IPS DF 19.7 (cell line): ENCODE data around the gene TNRC6A.
"Not testable (repeated sequence)": the region's sequence is repeated elsewhere in the genome, so short reads cannot be mapped to it uniquely, and the experiment has no call there.

Experiments
- DNase-seq: peaks from one replicate; pipeline ENCODE4 v3.0.0-alpha.2; 2013; ENCODE audit warnings: low read depth, low spot score

The TNRC6A gene

DNA sequence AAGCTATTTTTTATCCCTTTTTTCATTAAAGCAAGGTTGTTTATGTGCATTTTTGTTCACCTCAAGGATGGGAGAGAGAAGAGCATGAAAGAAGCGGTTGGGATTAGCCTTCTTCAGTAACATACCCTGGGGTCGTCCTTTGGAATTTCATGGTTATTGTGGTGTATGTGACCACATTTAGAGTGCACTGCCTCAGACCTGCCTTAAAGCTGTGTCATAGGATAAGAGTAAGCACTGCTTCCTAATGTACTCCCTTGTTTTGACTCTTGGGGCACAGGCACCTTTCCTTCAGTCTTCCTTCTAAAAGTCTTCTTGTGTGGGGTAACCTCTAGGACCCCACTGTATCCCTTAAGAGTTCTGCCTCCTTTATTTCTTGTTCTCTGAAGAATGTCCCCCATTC is 28.9 kb downstream of the TNRC6A start:
- no peak for DNase-seq

DNA sequence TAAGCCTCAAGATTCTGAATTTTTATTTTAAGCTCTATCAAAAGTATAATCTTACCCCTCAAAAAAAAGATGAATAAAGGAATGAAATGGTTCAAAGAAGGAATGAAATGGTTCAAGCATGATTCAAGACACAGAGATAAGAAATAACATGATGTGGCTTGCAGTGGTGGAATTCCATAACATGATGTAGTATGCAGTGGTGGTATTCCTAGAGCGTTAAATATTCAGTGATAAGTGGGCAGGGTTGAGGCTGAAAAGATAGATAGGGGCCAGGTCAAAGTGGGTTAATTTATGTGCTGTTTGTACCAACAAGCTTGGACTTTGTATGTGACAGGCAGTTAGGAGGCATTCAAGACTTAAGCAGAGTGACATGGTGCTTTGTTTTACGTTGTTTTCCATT is 29.6 kb downstream of the TNRC6A start:
- no peak for DNase-seq

DNA sequence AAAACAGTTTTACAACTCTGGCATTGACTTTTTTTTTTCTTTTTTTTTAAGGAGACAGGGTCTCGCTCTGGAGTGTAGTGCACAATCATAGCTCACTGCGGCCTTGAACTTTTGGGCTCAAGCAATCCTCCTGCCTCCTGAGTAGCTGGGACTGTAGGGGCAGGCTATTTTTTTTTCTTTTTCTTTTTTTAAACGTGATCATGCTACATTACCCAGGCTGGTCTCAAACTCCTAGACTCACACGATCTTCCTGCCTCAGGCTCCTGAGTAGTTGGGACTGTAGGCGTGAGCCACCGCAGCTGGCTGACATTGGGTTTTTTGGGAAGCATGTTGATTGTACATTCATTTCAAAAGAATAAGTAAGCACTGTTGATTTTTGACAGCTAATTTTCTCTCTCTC is 32.1 kb downstream of the TNRC6A start:
- no peak for DNase-seq

DNA sequence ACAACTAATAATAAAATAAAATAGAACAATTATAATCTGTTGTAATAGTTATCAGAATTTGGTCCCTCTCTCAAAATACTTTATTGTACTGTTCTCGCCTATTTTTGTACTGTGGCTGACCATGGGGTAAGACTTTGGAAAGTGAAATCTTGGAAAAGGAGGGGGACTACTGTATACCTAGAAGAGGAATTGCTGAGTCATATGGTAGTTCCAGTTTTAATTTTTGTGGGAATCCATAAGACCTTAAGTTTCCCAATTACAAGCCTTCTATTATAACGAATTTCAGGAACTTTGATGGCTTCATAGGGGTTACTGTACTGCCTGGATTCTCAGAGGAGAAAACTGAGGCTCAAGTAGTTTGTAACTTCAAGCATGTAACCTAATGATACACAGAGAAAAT is 35.5 kb downstream of the TNRC6A start:
- no peak for DNase-seq

DNA sequence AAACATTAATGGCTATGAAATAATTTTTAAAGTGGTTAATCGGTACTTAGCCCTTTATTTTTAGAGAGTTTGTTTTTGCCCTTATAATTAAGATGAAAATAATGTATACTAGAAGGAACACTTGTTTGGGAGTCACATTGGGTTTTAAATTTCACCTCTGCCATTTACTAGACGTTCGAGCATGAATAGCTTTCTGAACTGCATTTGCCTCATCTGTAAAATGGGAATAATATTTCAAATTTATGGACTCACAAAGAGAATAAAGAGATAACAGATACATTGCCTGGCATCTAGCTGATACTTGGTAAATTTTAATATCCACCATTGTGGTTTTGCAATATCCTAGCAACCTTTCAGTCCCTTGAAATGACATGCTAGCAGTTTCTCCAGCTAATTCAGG is 36.6 kb downstream of the TNRC6A start:
- DNase-seq, result no peak

DNA sequence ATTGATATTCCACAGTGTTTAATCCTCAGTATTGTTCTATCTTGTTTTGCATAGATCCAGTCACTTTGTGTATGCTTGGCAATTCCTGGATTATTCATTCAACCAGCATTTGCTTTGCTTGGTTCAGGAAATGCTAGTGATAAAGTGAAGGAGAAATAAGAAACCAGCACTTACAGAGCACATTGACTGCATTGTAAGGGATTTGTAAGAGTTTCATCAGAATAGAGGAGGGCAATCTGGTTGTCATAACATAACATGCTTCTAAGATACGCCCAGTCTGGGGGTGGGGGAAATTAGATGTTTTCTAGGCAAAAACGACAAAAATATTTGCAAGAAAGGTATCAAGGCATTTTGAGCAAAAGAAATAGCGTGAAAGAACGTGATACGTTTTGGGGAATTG is 40.4 kb downstream of the TNRC6A start:
- DNase-seq, result no peak

DNA sequence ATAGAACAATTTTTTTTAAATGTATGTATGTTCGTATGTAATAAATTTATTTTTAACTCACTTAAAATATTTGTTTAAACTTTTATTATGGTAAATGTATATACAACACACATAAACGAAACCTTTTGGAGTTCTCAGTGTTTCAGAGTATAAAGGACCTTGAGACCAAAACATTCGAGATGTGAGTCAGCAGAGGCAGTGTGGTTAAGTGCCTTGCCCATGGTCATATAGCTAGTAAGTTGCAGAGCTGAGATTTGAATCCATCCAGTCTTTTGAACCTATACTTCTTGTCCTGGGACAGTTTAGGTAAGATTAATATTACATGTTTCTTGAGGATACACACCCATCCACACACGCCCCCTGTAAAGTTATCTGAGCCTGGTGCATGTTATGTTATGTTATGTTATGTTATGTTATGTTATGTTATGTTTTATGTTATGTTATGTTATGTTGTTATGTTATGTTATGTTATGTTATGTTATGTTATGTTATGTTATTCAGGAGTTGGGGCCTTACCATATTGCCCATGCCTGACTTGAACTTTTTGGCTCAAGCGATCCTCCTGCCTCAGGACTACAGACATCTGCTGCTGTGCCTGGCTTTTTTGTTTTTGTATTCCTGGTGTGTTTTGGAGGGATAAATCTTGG is 41.8 kb downstream of the TNRC6A start:
- no peak for DNase-seq

DNA sequence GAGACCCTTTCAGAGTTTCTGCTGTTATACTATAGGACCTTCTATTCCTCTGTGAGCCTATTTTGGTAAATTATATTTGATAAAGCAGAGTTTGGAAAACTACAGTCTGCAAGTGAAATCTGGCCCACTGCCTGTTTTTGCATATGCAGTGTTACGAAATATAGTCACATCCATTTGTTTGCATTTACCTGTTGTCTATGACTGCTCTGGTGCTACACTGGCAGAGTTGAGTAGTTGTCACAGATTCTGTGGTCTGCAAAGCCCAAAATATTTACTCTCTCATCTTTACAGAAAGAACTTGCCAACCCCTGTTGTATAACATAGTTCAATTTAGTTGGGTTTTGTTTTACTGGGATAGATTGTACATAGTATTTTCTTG is 42.3 kb downstream of the TNRC6A start:
- DNase-seq, result no peak

DNA sequence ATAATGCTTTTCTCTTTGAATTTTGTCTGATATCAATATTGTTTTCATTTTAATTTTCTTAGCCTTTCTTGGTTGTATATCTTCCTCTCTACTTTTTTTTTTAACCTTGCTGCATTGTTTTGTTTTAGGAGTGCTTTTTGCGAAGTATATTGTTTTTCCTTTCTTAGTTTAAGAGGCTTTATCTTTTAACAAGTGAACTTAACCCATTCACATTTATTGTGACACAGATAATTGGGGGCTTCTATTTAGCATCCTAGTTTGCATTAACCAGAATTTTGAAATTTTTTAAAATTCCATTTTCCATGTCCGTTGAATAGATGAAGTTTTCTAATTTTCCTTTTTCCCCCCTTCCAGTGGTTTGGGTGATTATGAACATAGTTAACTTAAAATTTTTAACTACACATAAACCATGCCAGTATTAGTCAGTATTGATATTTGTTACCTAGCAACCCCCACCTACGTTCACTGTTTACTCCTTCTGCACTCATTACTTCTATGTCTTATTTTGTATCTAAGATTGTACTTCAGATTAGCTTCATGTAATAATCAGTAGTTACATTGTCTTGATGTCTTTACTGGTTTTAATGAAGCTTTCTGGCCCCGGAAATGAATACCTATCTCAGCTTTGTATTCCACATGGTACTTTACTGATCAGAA is 44.4 kb downstream of the TNRC6A start:
- DNase-seq, result no peak

DNA sequence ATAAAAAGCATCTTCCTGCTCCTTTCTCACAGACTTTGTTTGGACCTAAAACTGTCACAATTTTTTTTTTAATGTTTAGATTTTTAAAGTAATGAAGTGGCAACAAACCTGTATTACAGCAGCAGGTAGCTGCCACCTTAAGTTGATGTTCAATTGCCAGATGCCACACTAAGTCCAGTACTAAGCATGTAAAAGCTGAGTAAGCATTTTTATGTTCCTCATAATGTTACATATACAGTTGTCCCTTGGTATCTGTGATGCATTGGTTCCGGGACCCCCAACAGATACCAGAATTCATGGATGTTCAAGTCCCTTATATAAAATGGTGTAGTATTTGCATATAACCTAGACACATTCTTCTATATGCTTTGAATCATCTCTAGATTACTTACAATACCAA is 45.1 kb downstream of the TNRC6A start:
- no peak for DNase-seq

DNA sequence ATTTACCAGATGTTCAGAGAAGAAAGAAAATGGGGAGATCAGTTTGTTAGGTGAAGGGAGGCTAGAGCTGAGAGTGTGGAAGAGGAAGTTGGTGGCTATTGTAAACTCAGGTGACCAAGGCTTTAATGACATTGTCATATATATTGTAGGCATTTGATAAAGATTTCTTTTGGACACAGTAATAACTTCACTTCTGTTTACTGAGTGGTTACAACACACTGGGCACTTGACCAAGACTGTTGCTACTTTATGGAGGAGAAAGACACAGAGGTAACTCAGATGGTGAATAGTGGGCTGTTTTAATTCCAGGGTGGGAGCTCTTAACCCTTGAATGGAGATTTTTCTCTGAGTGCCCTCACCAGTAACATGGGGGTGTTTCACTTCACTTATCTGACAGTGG is 46.0 kb downstream of the TNRC6A start:
- no peak for DNase-seq

DNA sequence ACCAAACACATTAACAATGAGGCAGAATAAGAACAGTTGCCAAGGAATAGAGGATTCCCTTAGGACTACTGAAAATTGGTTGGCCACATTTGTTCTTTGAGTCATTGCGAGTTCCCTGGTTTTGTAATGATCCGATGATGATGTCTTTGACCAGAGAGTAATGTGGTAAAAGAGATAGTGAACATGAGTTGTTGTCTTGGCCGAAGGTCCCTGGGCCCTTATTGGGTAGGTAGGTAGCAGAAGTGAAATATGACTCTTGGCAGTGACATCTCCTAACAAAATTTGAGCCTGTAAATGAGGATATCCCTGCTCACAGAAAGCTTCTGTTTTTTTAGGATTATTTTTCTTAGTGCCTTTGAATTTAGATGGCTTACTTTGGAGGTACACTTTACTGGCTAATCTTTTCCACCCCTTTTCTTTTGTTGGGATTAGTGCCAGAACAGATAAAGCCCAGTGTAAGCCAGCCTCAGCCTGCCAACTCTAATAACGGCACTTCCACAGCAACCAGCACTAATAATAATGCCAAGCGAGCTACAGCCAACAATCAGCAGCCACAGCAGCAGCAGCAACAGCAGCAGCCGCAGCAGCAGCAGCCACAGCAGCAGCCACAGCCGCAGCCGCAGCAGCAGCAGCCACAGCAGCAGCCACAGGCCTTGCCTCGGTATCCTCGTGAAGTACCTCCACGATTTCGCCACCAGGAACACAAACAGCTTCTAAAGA is 47.2 kb downstream of the TNRC6A start:
- no peak for DNase-seq

DNA sequence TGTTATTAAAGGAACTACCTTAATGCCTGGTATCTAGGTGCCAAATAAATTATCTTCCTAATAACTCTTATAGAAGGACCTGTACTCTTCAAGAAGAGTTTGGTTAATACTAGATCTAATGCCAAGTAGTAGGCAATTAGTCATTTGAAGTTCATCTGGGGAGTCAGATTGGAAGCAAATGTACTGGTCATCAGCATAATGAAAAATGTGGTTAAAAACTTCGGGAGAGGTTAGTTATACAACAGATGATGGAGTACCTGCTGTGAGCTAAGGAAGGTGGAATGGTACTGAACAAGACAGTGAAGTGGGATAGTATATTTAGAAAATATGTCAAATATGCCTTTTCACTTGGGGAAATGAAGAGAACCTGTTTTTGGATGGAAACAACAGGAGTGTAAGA is 49.2 kb downstream of the TNRC6A start:
- no peak for DNase-seq

DNA sequence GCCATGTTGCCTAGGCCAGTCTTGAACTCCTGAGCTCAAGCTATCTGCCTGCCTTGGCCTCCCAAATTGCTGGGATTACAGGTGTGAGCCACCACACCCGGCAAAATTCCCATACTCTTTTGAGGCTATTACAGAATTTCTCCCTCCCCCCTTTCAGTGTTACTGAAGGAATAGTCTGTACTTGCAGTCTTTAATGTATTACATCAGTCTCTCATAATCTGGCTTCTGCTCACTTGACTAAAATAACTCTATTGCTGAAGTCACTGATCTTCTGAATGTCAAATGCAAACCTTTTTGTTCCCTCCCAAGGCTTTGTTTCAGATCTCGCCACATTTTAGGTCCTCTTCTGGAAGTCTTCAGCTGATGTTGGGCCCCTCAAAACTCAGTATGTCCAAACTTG is 51.8 kb downstream of the TNRC6A start:
- no peak for DNase-seq

DNA sequence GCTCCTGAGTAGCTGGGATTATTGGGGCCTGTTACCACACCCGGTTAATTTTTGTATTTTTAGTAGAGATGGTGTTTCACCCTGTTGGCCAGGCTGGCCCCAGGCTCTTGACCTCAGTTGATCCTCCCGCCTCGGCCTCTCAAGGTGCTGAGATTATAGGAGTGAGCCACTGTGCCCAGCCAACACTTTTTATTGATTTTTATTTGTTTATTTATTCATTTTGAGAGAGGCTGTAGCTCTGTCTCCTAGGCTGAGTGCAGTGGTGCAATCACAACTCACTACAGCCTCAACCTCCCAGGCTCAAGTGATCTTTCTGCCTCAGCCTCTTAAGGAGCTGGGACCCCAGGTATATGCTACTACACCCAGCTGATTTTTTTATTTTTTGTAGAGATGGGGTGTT is 54.7 kb downstream of the TNRC6A start:
- no peak for DNase-seq

DNA sequence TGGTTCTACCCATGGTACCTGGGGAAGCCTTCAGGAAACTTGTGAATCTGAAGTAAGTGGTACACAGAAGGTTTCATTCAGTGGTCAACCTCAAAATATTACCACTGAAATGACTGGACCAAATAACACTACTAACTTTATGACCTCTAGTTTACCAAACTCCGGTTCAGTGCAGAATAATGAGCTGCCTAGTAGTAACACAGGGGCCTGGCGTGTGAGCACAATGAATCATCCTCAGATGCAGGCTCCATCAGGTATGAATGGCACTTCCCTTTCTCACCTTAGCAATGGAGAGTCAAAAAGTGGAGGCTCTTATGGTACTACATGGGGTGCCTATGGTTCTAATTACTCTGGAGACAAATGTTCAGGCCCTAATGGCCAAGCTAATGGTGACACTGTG is 60.4 kb downstream of the TNRC6A start:
- no peak for DNase-seq

DNA sequence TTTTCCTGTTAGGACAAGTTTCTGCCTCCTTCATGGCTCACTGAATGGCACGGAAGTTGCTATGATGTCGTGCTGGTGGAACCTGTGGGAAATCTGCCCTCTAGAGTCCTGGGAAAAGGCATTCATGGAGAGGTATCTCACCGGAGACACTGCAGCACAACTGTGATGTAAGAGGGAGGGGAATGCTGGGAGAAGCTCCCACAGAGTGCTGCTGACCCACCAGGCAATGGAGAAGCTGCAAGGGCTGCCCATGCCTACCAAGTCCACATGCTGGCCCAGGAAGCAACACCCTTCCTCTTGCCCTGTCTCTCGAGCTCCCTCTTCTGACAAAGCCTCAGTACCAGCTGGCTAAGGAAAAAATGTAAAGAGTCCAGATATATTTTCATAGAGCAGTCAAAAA is 71.1 kb downstream of the TNRC6A start:
- DNase-seq, result no peak

DNA sequence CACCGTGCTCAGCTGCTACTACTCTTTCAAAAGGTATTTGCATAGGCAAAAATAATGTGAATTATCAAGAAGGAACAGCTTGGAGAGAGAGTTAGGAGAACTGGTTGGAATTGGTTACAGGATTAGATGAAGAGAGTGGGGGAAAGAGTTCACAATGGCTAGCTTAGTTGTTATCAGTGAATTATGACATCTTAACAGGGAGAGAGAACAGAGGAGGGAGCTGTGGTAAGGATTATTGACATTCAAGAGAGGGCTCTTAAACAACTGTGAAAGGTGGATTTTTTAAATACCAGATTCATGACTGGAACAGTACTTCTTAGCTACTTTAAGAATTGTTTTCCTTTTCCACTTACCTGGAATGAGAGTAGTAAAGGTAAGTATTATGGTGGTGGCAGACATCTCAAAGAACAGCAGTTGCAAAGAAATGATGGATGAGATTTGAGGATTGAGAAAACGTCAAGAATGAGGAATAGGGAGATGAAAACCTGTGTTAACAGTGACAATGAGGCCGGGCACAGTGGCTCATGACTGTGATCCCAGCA is 72.4 kb downstream of the TNRC6A start:
- DNase-seq, result no peak

DNA sequence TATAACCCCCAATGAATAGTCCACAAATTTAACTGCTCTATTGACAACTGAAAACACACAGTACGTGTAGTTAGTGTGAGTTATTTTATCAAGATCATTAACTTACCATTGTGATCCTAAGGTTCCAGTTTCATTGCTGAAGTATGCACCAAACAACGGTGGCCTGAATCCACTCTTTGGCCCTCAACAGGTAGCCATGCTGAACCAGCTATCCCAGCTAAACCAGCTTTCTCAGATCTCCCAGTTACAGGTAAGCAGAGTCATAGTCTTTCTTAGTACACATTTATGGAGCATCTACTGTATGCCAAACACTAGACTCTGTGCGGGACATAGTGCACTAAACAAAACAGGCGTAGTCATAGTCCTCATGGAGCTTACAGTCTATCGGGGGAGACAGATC is 76.0 kb downstream of the TNRC6A start:
- DNase-seq, result no peak

DNA sequence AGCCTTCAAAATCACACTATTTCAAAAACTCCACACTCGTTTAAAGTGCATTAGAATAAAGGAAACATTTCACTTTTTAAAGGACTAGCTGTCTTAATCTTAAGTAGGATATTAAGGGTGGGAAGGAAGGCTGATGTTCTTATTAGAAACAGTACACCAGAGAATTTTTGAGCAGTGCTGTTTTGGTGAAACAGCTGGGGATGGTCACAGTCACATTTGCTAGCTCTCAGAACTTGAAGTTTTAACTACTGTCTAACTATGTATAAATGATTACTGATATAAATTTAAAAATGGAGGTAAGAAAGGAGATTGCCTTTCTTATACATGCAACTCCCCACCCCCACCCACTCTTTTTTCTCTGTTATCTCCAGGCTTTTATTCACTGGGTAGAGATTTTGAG is 77.8 kb downstream of the TNRC6A start:
- DNase-seq, result no peak

DNA sequence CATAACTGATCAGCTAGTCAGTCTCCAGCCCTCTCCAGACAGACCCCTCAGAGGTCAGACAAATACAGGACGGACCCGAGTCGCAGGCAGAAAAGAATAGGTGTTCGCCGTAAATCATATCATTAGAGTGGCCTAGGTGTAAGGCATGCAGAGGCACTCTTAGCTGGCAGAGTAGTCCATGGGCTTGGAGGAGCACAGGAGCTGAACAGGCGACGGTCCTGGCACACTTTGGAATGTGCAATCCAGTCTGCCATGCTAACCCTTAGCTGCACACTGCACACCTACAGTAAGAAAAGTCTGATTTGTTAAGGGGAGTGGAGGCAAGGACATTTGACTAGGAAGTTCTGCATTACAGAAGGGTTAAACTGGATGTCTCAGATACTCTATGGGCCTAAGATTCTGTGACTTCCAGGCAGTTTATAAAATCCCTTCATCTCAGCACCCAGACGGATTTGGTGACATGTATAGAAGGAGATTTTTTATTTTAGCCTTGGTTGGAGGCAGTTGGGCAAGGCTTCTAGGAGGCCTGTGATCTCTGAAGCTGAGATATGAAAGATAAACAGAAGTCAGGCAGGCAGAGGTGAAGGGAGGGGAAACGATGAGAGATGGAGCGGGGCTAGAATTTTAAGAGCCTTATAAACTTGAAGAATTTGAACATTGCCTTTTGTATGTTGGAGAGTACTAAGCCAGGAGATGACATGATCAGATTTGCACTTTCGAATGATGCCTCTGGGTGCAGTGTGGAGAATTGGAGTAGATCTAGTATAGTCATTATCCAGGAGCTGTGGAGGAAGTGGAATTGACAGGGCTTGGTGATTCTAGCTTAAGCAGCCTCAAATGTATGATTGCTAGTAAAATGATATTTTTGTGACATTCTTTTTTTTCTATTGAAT is 81.7 kb downstream of the TNRC6A start:
- no peak for DNase-seq

DNA sequence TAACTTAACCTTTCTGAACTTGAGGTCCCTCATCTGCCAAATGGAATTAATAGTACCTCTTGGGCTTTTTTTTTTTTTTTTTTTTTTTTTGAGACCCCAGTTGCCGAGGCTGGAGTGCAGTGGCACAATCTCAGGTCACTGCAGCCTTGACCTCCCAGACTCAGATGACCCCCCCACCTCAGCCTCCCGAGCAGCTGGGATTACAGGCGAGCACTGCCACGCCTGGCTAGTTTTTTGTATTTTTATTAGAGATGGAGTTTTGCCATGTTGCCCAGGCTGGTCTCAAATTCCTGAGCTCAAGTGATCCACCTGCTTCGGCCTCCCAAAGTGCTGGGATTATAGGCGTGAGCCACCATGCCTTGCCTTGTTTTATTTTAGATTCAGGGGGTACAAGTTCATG is 83.4 kb downstream of the TNRC6A start:
- DNase-seq, result not testable (repeated sequence)
